ENCODE data around the gene CD274.

Gene CD274

DNA sequence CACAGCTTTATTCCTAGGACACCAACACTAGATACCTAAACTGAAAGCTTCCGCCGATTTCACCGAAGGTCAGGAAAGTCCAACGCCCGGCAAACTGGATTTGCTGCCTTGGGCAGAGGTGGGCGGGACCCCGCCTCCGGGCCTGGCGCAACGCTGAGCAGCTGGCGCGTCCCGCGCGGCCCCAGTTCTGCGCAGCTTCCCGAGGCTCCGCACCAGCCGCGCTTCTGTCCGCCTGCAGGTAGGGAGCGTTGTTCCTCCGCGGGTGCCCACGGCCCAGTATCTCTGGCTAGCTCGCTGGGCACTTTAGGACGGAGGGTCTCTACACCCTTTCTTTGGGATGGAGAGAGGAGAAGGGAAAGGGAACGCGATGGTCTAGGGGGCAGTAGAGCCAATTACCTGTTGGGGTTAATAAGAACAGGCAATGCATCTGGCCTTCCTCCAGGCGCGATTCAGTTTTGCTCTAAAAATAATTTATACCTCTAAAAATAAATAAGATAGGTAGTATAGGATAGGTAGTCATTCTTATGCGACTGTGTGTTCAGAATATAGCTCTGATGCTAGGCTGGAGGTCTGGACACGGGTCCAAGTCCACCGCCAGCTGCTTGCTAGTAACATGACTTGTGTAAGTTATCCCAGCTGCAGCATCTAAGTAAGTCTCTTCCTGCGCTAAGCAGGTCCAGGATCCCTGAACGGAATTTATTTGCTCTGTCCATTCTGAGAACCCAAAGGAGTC lies at the start of gene CD274:
Gene CD274 (plus strand): TSS at position 184 of the 733 bp plus-strand sequence. CDS start 5,572 bp downstream, outside the sequence.
- Mint-ChIP-seq H3K27ac (peak within 1 kb of the TSS; percentile 98), H3K36me3 (ENCODE audit: low read depth) (peaks cover 53% of the 10 kb centered on the region), H3K9me3 (no peaks in the 10 kb centered on the region), H3K27me3 (no peaks in the 10 kb centered on the region), H3K4me3 (peak within 1 kb of the TSS; percentile 87), H3K4me1 (ENCODE audit: low read depth) (peaks cover 52% of the 10 kb centered on the region)
- intact Hi-C loops (cut with micrococcal nuclease), result loop anchor here (1.0 to 10.0 kb wide), 5 partner anchors 42 to 466 kb away; partner anchors contain the start of genes JAK2 and PDCD1LG2

DNA sequence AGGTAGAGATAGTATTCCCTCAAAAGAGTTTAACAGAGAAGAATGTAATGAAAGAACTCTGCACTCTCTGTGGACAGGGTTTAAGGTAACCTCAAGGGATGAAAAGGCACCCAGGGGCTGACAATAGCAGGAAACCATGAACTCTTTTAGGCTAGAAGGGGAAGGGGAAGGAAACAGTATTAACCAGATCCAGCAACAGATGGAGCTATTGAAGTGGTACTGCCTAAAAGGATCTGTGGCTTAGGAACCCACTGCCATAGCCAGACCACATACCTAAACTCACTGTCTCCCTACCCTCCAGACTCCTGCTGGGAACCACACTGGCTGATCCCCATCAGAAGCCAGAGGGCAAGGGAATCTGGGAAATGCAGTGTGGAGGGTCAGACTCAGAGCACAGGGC lies 48.1 kb upstream of the CD274 start:
- Mint-ChIP-seq H3K4me1 (ENCODE audit: low read depth) (no peaks in the 10 kb centered on the region), H3K27ac (no peak overlapping the region), H3K36me3 (ENCODE audit: low read depth) (peaks cover 23% of the 10 kb centered on the region), H3K27me3 (no peaks in the 10 kb centered on the region), H3K9me3 (peaks cover 15% of the 10 kb centered on the region), H3K4me3 (no peak overlapping the region)
- intact Hi-C loops (cut with micrococcal nuclease), result no loop called here

DNA sequence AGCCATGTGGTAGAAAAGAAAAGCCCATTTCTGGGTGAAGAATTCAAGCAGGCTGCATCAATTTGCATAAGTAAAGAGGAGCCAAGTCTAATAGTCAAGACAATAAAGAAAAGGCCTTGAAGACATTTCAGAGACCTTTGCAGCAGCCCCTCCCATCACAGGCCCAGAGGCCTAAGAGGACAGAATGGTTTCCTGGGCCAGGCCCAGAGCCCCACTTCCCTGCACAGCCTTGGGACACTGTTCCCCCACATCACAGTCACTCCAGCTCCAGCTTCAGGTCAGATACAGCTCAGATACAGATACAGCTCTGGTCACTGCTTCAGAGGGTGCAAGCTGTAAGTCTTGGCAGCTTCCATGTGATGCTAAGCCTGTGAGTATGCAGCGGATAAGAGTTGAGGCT lies 41.7 kb upstream of the CD274 start:
- peaks cover 46% of the 10 kb centered on the region for H3K9me3 Mint-ChIP-seq

DNA sequence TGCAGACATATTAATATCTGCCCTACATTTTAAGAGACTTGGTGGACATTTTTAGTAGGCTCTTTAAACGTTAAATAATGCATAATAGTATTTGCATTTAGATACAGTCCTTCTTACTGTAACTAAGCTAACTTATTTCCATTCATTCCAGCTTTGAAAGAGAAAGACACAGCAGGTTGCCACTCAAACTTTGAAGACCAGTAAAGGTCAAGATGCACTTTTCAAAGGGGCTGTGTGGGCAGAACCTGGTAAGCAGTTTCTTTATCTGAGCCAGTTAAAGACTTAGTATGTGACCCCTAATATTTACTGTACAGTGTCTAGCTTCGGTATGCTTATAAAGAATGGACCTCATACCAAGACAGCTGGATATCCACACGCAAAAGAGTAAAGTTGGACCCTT lies 33.4 kb upstream of the CD274 start:
- Mint-ChIP-seq H3K36me3 (ENCODE audit: low read depth) (peaks cover 47% of the 10 kb centered on the region), H3K4me1 (ENCODE audit: low read depth) (peaks cover 15% of the 10 kb centered on the region), H3K27ac (no peak overlapping the region), H3K27me3 (no peaks in the 10 kb centered on the region), H3K4me3 (no peak overlapping the region), H3K9me3 (peaks cover 32% of the 10 kb centered on the region)
- intact Hi-C loops (cut with micrococcal nuclease), result no loop called here

More for the DNA sequence above, 41.7 kb upstream of the CD274 start:
- Mint-ChIP-seq H3K36me3 (ENCODE audit: low read depth) (peaks cover 47% of the 10 kb centered on the region), H3K27ac (no peak overlapping the region), H3K4me1 (ENCODE audit: low read depth) (no peaks in the 10 kb centered on the region), H3K4me3 (no peak overlapping the region), H3K27me3 (no peaks in the 10 kb centered on the region)
- intact Hi-C loops (cut with micrococcal nuclease), result no loop called here

DNA sequence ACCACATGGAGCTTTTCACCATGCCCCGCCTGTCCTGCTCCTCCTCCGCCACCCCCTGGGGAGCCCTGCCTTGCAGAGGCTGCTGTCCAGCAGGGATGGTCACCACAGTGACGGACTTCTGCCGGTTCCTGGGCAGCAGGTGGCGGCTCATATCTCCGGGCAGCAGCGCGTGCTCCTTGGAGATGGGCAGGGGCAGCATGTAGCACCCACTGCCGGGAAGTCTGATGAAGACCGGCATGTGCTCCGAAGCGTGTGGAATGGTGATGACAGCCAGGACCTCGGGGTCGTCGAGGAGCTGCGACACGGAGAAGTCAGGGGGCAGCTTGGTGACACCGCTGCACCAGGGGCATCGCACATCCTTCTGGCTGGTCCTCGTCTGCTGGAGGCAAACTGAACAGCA lies 31.9 kb upstream of the CD274 start:
- no peak overlapping the region for H3K27ac Mint-ChIP-seq
- H3K36me3 Mint-ChIP-seq (ENCODE audit: low read depth), result peaks cover 38% of the 10 kb centered on the region
- intact Hi-C loops (cut with micrococcal nuclease), result no loop called here
- no peaks in the 10 kb centered on the region for H3K27me3 Mint-ChIP-seq
- peaks cover 25% of the 10 kb centered on the region for H3K9me3 Mint-ChIP-seq
- H3K4me3 Mint-ChIP-seq, result no peak overlapping the region
- peaks cover 15% of the 10 kb centered on the region for H3K4me1 Mint-ChIP-seq (ENCODE audit: low read depth)

DNA sequence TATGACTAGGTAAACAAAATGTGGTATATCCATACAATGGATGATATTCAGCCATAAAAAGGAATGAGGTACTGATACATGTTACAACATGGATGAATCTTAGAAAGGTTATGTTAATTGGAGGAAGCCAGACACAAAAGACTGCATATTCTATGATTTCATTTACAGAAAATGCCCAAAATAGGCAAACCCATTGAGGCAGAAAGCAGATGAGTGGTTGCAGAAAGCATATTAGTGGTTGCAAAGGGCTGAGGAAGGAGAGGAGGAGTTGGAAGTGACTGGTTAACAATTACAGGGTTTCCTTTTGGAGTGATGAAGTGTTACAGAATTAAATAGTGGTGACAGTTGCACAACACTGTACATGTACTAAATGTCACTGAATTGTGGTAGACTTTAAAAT lies 30.4 kb upstream of the CD274 start:
- Mint-ChIP-seq H3K27ac (no peak overlapping the region), H3K36me3 (ENCODE audit: low read depth) (peaks cover 23% of the 10 kb centered on the region), H3K9me3 (peaks cover 16% of the 10 kb centered on the region), H3K4me3 (no peak overlapping the region), H3K27me3 (no peaks in the 10 kb centered on the region), H3K4me1 (ENCODE audit: low read depth) (peaks cover 15% of the 10 kb centered on the region)
- intact Hi-C loops (cut with micrococcal nuclease), result no loop called here

DNA sequence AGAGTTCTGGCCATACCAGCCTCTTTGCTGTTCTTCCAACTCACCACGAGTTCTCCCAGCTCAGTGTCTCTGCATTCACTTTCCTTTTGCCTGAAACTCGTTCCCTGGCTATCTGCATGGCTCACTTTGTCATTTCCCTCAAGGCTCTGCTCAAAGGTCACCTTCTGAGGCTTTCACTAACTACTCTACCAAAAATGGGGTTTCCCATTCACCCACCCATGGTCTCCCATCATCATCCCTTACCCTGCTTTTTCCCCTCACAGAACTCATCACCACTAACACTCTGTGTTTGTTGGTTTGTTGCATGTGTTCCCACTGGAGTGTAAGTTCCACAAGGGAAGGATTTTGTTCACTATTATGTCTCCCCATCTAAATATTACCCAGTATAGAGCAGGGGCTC lies 29.2 kb upstream of the CD274 start:
- no peak overlapping the region for H3K4me3 Mint-ChIP-seq
- intact Hi-C loops (cut with micrococcal nuclease), result no loop called here
- H3K27ac Mint-ChIP-seq, result no peak overlapping the region
- peaks cover 22% of the 10 kb centered on the region for H3K36me3 Mint-ChIP-seq (ENCODE audit: low read depth)
- H3K27me3 Mint-ChIP-seq, result no peaks in the 10 kb centered on the region
- H3K4me1 Mint-ChIP-seq (ENCODE audit: low read depth), result peaks cover 15% of the 10 kb centered on the region
- H3K9me3 Mint-ChIP-seq, result peaks cover 16% of the 10 kb centered on the region

DNA sequence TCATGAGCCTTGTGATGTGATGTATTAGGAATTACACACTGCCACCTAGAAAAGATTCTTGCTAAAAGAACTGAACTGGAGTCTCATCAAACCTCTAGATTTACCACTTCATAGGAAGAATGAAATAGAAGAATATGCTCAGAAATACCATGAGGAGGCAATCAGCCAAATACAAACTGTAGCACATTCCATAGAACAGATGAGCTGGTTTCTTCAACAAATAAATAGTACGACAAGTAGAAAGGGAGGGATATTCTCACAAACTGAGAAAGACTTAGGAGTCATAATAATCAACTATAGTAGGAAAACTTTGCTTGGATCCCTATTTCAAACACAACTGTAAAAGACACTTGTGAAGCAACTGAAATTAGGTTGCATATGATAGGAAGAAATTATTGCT lies 28.1 kb upstream of the CD274 start:
- H3K27ac Mint-ChIP-seq, result no peak overlapping the region
- intact Hi-C loops (cut with micrococcal nuclease), result no loop called here
- peaks cover 15% of the 10 kb centered on the region for H3K4me1 Mint-ChIP-seq (ENCODE audit: low read depth)
- no peaks in the 10 kb centered on the region for H3K27me3 Mint-ChIP-seq
- H3K4me3 Mint-ChIP-seq, result no peak overlapping the region
- H3K9me3 Mint-ChIP-seq, result peaks cover 16% of the 10 kb centered on the region
- H3K36me3 Mint-ChIP-seq (ENCODE audit: low read depth), result peaks cover 30% of the 10 kb centered on the region

DNA sequence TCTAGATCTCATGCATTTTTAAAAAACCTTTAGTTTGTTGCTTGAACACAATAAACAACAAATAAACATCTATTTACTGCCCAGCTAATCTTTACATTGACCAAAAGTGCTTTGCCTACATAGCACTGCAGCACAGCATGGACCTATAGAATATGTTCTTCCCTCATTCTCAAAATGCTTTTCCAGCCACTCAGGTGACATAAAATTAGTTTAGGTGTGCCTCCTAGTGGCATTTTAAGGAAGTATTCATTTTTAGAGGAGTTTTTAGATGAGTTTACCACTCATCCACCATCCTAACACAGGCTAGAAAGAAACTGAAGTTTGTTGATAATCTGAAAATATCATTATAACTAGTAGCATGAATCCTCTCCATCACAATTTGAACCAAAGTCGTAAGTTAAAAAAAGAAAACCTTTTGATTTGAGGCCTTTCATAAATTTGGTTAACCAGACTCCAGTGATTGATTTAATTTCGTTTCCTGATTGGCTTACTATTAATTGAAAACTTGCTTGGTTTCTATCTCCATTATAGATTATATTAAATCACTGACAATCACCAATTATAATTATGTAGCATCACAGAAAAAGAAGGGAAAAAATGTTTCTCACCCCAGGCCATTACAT lies 25.2 kb upstream of the CD274 start:
- Mint-ChIP-seq H3K27ac (no peak overlapping the region), H3K36me3 (ENCODE audit: low read depth) (peaks cover 26% of the 10 kb centered on the region), H3K4me3 (no peak overlapping the region), H3K27me3 (no peaks in the 10 kb centered on the region), H3K9me3 (no peaks in the 10 kb centered on the region), H3K4me1 (ENCODE audit: low read depth) (peaks cover 23% of the 10 kb centered on the region)
- intact Hi-C loops (cut with micrococcal nuclease), result loop anchor here (5.0 kb wide), 1 partner anchor 238 kb away; the partner anchor contains the start of gene INSL6

DNA sequence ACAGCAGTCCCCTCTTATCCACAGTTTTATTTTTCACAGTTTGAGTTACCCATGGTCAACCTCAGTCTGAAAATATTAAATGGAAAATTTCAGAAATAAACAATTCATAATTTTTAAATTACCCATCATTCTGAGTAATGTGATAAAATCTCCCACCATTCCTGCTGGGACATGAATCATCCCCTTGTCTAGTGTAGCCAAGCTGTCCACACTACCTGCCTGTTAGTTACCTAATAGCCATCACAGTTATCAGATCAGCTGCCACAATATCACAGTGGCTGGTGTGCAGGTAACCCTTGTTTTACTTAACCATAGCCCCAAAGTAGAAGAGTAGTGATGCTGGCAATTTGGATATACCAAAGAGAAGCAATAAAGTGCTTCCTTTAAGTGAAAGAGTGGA lies 23.3 kb upstream of the CD274 start:
- H3K36me3 Mint-ChIP-seq (ENCODE audit: low read depth), result peaks cover 43% of the 10 kb centered on the region
- no peak overlapping the region for H3K4me3 Mint-ChIP-seq
- no peaks in the 10 kb centered on the region for H3K9me3 Mint-ChIP-seq
- intact Hi-C loops (cut with micrococcal nuclease), result loop anchor here (5.0 kb wide), 1 partner anchor 240 kb away; the partner anchor contains the start of gene INSL6
- H3K27me3 Mint-ChIP-seq, result no peaks in the 10 kb centered on the region
- H3K27ac Mint-ChIP-seq, result no peak overlapping the region
- H3K4me1 Mint-ChIP-seq (ENCODE audit: low read depth), result peaks cover 12% of the 10 kb centered on the region

DNA sequence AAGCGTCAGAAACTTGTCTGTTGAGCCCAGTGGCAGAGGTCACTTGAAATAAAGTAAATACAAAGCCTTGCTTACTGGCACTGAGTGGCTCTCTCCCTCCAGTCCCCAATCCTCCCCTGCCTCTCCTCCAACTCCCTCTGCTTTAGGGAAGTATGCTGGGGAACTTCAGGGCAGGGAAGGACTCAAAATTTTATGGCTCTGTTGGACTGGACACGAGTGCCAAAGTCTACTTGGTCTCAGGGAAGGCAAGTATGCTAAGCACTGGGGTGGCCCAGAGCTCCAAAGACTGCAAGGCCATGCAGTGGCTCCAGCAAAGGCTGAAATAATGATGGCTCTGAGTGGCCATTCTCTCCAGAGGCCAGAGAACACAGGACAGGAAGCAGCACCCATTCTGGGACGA lies 22.2 kb upstream of the CD274 start:
- intact Hi-C loops (cut with micrococcal nuclease), result loop anchor here (5.0 kb wide), 1 partner anchor 241 kb away; the partner anchor contains the start of gene INSL6
- H3K36me3 Mint-ChIP-seq (ENCODE audit: low read depth), result peaks cover 54% of the 10 kb centered on the region
- H3K9me3 Mint-ChIP-seq, result peaks cover 2% of the 10 kb centered on the region
- H3K27me3 Mint-ChIP-seq, result no peaks in the 10 kb centered on the region
- H3K4me3 Mint-ChIP-seq, result no peak overlapping the region
- H3K27ac Mint-ChIP-seq, result no peak overlapping the region
- peaks cover 12% of the 10 kb centered on the region for H3K4me1 Mint-ChIP-seq (ENCODE audit: low read depth)

DNA sequence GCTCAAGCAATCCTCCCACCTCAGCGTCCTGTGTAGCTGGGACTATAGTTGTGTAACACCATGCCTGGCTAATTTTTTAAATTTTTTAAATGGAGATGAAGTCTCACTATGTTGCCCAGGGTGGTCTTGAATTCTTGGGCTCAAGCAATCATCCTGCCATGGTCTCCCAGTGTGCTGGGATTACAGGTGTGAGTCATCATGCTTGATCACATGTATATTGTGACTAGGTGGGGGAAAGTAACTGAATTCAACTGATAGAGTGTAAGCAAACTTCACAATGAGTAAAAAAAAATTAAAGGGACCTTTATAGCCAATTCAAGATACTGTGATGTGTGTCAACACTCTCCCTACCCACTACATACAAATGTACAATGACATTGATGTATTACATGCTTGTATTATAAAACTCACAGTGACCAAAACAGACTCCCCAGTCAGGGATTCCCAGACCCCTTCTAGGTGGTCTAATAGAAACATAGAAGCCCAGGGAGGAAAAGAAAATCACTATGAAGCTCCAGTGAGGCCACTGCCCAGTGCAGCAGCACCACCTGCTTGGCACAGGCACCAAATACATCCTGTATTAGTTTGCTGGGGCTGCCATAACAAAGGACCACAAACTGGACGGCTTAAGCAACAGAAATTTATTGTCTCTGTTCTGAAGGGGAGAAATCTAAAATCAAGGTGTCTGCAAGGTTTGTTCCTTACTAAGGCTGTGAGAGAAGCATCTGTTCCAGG lies 21.4 kb upstream of the CD274 start:
- peaks cover 62% of the 10 kb centered on the region for H3K36me3 Mint-ChIP-seq (ENCODE audit: low read depth)
- peaks cover 6% of the 10 kb centered on the region for H3K9me3 Mint-ChIP-seq
- intact Hi-C loops (cut with micrococcal nuclease), result loop anchor here (5.0 kb wide), 1 partner anchor 242 kb away; the partner anchor contains the start of gene INSL6
- no peak overlapping the region for H3K27ac Mint-ChIP-seq
- H3K4me3 Mint-ChIP-seq, result no peak overlapping the region
- no peaks in the 10 kb centered on the region for H3K27me3 Mint-ChIP-seq
- peaks cover 12% of the 10 kb centered on the region for H3K4me1 Mint-ChIP-seq (ENCODE audit: low read depth)

DNA sequence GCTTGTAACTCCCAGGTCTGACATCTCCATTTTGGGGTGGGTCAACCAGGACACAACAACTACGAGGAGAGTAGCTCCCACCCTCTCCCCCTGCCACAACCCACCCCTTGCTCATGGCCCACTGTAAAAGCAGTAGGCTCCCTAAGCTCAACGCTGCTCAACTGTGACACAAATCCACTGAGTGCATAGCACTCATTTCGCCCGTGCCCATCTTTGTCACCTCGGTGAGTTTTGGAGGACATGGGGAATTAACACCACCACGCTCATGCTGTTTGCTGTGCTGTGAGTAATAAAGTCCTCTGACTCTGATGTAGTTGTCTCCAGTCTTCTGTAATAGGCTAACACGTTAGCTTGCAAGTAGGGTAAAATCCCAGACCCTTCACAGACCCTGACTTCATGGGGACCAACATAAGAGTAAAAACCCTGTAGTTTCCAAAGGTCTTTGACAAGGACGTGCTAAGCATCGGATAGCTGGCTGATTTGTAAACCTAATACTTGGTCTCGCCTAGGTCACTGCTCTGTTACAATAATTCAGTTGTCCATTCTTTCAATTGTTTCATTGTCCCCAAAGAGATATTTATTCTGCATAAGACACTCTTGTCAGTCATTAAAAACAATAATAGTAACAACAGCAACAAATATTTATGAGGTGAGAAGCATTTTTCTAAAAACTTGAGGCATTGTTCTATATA lies 20.3 kb upstream of the CD274 start:
- Mint-ChIP-seq H3K4me1 (ENCODE audit: low read depth) (peaks cover 12% of the 10 kb centered on the region), H3K27ac (no peak overlapping the region), H3K36me3 (ENCODE audit: low read depth) (peaks cover 73% of the 10 kb centered on the region), H3K27me3 (no peaks in the 10 kb centered on the region), H3K9me3 (peaks cover 14% of the 10 kb centered on the region), H3K4me3 (no peak overlapping the region)
- intact Hi-C loops (cut with micrococcal nuclease), result loop anchor here (5.0 kb wide), 1 partner anchor 243 kb away; the partner anchor contains the start of gene INSL6

All from dendritic cell treated with granulocyte-macrophage colony-stimulating factor and Interleukin-4, amounts not matched to agents 40 ng/mL and 50 ng/mL, for 4 days (primary cell).